Gastrocnemius medialis (tissue), 4 donors: ENCODE results near the gene ATP10B. TPM values are rescaled to one million over a fixed set of nuclear protein-coding genes. Genes with fewer than 3 reads are reported as not detected.

Experiments used
- ATAC-seq, 2 donors: fragments of 150-250 bp; one replicate each; pipeline ENCODE4 v1.9.1; 2016
- DNase-seq, 2 donors: peaks; one replicate each; pipeline ENCODE4 v3.0.0-alpha.2; 2019
- H3K27ac ChIP-seq, 4 donors: fragments of 200-600 bp; sonication (generic); 1 replicate in 1 of 4; 2 replicates in 3 of 4; pipeline ENCODE4 v1.5.1; 2016 to 2018; ENCODE audit warnings: mild to moderate bottlenecking in 2 of 4, moderate library complexity in 1 of 4
- H3K27me3 ChIP-seq, 3 donors: fragments of 200-600 bp; sonication (generic) in 2 of 3; 1 replicate in 1 of 3; 2 replicates in 2 of 3; pipeline versions ENCODE4 v1.5.1 to v1.6.0; 2016 to 2019; ENCODE audit warnings: mild to moderate bottlenecking in 1 of 3, moderate library complexity in 1 of 3
- H3K36me3 ChIP-seq, 2 donors: fragments of 200-600 bp; sonication (generic) in 1 of 2; one replicate each; pipeline ENCODE4 v1.5.1; 2017 to 2018
- H3K4me1 ChIP-seq, 2 donors: fragments of 200-600 bp; sonication (generic) in 1 of 2; one replicate each; pipeline ENCODE4 v1.5.1; 2016 to 2017; ENCODE audit warnings: mild to moderate bottlenecking in 2 of 2
- H3K4me3 ChIP-seq, 4 donors: fragments of 200-600 bp; sonication (generic) in 3 of 4; 1 replicate in 1 of 4; 2 replicates in 3 of 4; pipeline ENCODE4 v1.5.1; 2016 to 2019; ENCODE audit warnings: mild to moderate bottlenecking in 2 of 4
- H3K9me3 ChIP-seq, 3 donors: fragments of 200-600 bp; sonication (generic) in 2 of 3; 1 replicate in 1 of 3; 2 replicates in 2 of 3; pipeline ENCODE4 v1.5.1; 2016 to 2019
- POLR2A ChIP-seq, 2 donors: fragments of 450-650 bp; IDR thresholded peaks; one replicate each; pipeline ENCODE4 v1.6.1; 2017; ENCODE audit warnings: antibody characterized with exemption in 2 of 2, mild to moderate bottlenecking in 2 of 2, moderate library complexity in 2 of 2
- in situ Hi-C, 4 donors: fragments of 200-750 bp; cut with MboI; loops; one replicate each; pipeline versions ENCODE4 v1.15.0 to v1.8.0; 2017; ENCODE audit warnings: low sequenced_read_pairs in 4 of 4
- intact Hi-C: fragments of 100-400 bp; cut with DNase I; formaldehyde crosslinking; loops from one replicate; pipeline ENCODE4 v1.15.1; 2023; ENCODE audit warnings: low total_unique reads
- total RNA-seq, 4 donors: library from RNA; depleted of rRNA; stranded (reverse); fragments of >200 nt; gene quantifications; one replicate each; pipeline versions ENCODE4 v1.1.0 to v1.2.3, GENCODE V29; 2016
- TF ChIP-seq, protein P1 (sequence below), 5 experiments: fragments of 450-650 bp in 3 of 5; fragments of 200-600 bp in 2 of 5; sonication (generic) in 2 of 5; IDR thresholded peaks in 4 of 5; conservative IDR thresholded peaks in 1 of 5; 1 replicate in 4 of 5; 2 replicates in 1 of 5; pipeline ENCODE4 v1.5.1; 2016 to 2019; ENCODE audit warnings: antibody characterized with exemption in 5 of 5, mild to moderate bottlenecking in 3 of 5, moderate library complexity in 3 of 5

ATP10B gene
- total RNA-seq, 4 donors from 2014 or later: 0.63 TPM; not detected in 3

DNA sequence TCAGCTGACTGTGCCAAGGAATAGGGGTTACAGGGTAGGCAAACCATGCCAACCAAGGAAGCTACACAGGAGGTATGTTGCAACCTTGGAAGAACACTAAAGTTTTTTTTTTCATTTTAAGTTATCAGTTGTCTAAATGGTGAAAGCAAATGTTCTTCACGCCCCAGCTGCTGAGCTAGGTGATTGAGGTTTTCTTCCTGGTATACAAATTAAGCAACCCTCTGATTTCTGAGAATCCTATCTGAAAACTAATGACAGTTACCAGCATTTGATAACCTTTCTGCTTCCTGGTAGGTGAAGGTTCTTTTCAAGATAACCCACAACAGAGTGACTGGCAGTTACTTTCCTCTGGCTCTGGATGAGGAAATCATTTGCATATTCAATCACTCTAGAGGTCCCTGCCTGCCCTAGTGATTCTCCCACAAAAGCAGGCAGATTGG is 194.9 kb downstream of the ATP10B start:
- Histone ChIP-seq H3K9me3 (no peaks in the 10 kb centered on the region), H3K27me3 (no peaks in the 10 kb centered on the region), H3K4me1 (no peaks in the 10 kb centered on the region), H3K36me3 (no peaks in the 10 kb centered on the region), H3K27ac (no peak overlapping the region), H3K4me3 (no peak overlapping the region)
- intact Hi-C loops (no loop called here), in situ Hi-C loops (no loop called here)
- no peak for ATAC-seq
- TF ChIP-seq, protein P1, sequence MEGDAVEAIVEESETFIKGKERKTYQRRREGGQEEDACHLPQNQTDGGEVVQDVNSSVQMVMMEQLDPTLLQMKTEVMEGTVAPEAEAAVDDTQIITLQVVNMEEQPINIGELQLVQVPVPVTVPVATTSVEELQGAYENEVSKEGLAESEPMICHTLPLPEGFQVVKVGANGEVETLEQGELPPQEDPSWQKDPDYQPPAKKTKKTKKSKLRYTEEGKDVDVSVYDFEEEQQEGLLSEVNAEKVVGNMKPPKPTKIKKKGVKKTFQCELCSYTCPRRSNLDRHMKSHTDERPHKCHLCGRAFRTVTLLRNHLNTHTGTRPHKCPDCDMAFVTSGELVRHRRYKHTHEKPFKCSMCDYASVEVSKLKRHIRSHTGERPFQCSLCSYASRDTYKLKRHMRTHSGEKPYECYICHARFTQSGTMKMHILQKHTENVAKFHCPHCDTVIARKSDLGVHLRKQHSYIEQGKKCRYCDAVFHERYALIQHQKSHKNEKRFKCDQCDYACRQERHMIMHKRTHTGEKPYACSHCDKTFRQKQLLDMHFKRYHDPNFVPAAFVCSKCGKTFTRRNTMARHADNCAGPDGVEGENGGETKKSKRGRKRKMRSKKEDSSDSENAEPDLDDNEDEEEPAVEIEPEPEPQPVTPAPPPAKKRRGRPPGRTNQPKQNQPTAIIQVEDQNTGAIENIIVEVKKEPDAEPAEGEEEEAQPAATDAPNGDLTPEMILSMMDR (IDR thresholded peaks at IDR 0.05 in 4 of 5, conservative IDR thresholded peaks at IDR 0.05 in 1 of 5): no peak
- TF ChIP-seq POLR2A (IDR thresholded peaks at IDR 0.05): no peak
- DNase-seq: no peak

DNA sequence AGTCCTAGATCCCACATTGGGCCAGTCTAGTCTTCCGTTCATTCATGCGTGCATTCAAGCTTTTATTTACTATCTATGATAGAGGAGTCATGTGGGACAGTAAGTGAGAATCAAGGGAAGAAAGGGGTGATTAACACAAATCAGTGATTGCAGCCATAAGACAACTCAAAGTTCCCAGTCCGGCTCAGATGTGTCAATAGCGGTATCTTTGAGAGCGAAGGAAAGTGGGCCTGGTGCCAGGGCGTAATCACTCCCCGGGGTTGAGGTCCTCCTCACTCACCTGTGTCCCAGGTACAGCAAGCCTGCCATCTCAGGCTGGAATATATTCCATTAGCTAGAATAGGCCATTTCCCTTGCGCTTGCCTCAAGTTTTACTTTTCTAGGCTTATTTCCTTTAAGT is 196.3 kb downstream of the ATP10B start:
- Histone ChIP-seq H3K27ac (no peak overlapping the region), H3K36me3 (no peaks in the 10 kb centered on the region), H3K4me1 (no peaks in the 10 kb centered on the region), H3K9me3 (no peaks in the 10 kb centered on the region), H3K27me3 (no peaks in the 10 kb centered on the region), H3K4me3 (no peak overlapping the region)
- ATAC-seq: no peak
- intact Hi-C loops (no loop called here), in situ Hi-C loops (no loop called here)
- no peak for TF ChIP-seq POLR2A (IDR thresholded peaks at IDR 0.05)
- TF ChIP-seq, protein P1 (IDR thresholded peaks at IDR 0.05 in 4 of 5, conservative IDR thresholded peaks at IDR 0.05 in 1 of 5): no peak
- DNase-seq: no peak

DNA sequence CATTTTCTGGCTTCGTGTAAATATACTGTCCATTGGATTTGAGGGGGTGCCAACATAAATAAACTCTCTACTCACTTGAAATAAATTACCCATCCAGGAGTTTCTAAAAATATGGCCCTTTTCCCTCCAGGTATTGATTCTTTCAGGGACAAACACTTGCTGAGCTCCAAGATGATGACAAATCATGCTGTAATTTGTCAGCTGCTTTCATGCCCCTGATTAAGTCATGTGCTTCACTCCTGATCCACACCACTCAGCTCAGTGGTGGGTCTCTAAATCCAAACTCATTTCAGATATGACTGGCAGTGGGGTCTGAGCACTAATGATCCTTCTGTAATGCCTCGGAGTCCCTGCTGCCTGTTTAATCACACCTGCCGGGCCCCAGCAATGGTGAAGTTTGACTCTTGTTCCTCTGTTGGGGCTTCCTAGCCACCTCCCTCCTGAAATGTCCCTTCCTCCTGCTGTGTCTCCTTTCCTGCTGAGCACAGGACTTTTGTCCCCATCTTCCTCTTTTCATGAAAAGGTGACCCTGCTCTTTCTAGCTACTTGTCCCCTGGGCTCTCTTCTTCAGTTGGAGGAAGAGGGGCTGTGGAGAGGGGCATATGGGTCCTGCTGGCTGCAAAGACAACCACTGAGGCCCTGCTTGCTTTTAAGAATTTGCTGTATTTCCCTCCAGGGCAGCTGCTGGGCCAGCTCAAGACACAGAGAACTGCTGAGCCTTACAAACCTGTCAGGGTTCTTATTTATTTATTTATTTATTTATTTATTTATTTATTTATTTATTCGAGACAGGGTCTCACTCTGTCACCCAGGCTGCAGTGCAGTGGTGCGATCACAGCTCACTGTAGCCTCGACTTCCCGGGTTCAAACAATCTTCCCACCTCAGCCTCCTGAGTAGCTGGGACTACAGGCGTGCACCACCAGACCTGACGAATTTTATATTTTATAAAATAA is 200.0 kb downstream of the ATP10B start:
- H3K27me3 ChIP-seq: no peaks in the 10 kb centered on the region
- no peak overlapping the region for H3K27ac ChIP-seq
- TF ChIP-seq POLR2A (IDR thresholded peaks at IDR 0.05): no peak
- TF ChIP-seq, protein P1 (IDR thresholded peaks at IDR 0.05 in 4 of 5, conservative IDR thresholded peaks at IDR 0.05 in 1 of 5): no peak
- DNase-seq: no peak
- H3K36me3 ChIP-seq: no peaks in the 10 kb centered on the region
- no peaks in the 10 kb centered on the region for H3K4me1 ChIP-seq
- ATAC-seq: no peak
- H3K4me3 ChIP-seq: no peak overlapping the region
- no peaks in the 10 kb centered on the region for H3K9me3 ChIP-seq
- in situ Hi-C loops (no loop called here), intact Hi-C loops (no loop called here)

DNA sequence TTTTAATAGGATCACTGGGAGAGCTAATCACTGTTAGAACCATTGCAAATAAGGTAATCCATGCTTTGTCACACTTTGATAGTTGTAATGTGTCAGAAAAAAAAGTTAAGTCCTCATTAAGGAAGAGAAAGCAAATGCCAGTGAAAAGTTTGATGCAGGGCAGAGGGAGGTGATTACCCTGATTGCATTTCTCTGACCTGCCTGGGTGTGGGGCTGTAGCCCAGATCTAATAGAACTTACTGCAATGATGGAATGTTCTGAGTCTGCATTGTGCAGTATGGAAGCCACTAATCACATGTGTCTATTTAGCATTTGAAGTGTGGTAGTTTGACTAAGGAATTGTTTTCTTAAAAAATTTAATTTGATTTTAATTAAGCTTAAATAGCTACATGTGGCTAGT is 202.7 kb downstream of the ATP10B start:
- H3K27ac ChIP-seq: no peak overlapping the region
- no peaks in the 10 kb centered on the region for H3K4me1 ChIP-seq
- DNase-seq: no peak
- intact Hi-C loops (no loop called here), in situ Hi-C loops (no loop called here)
- TF ChIP-seq, protein P1 (IDR thresholded peaks at IDR 0.05 in 4 of 5, conservative IDR thresholded peaks at IDR 0.05 in 1 of 5): no peak
- no peak for TF ChIP-seq POLR2A (IDR thresholded peaks at IDR 0.05)
- no peaks in the 10 kb centered on the region for H3K9me3 ChIP-seq
- ATAC-seq: no peak
- H3K4me3 ChIP-seq: no peak overlapping the region
- no peaks in the 10 kb centered on the region for H3K36me3 ChIP-seq
- H3K27me3 ChIP-seq: no peaks in the 10 kb centered on the region
